H7 (cell line): ENCODE results near the gene CACNG3. TPM values are rescaled to one million over a fixed set of nuclear protein-coding genes. Genes with fewer than 3 reads are reported as not detected.

Source experiments
- DNase-seq: peaks from one replicate; pipeline ENCODE4 v3.0.0; 2012
- H3K27me3 ChIP-seq: 2 replicates; pipeline ENCODE4 v1.6.0; 2011; ENCODE audit warnings: mild to moderate bottlenecking, low read length; ENCODE audit not compliant: control insufficient read depth, insufficient read depth
- H3K36me3 ChIP-seq: replicated peaks from 2 replicates; pipeline ENCODE4 v1.5.1; 2011; ENCODE audit warnings: low read length; ENCODE audit not compliant: control insufficient read depth, insufficient read depth
- H3K4me3 ChIP-seq: 2 replicates; pipeline ENCODE4 v1.5.1; 2011; ENCODE audit warnings: low read depth, mild to moderate bottlenecking, control low read depth, low read length, moderate library complexity; ENCODE audit not compliant: insufficient read depth
- total RNA-seq: library from RNA; depleted of rRNA; stranded (reverse); fragments of >200 nt; shearing (Covaris generic); gene quantifications from 2 replicates; pipeline ENCODE4 v1.2.3, GENCODE V29; 2014

The CACNG3 gene
- total RNA-seq, 1 experiment from 2014 or later, result not detected

GRCh38 chr16:24360936-24361335 is 104.8 kb downstream of the CACNG3 start:
- no peak for DNase-seq

GRCh38 chr16:24364596-24364995 is 108.5 kb downstream of the CACNG3 start:
- H3K4me3 ChIP-seq, result no peak overlapping the region
- H3K27me3 ChIP-seq, result no peaks in the 10 kb centered on the region; the same call in 1 of the 2 replicates
- H3K36me3 ChIP-seq, result no peaks in the 10 kb centered on the region
- no peak for DNase-seq

More at GRCh38 chr16:24360936-24361335, 104.8 kb downstream of the CACNG3 start:
- H3K4me3 ChIP-seq, result no peak overlapping the region
- H3K36me3 ChIP-seq, result no peaks in the 10 kb centered on the region
- no peaks in the 10 kb centered on the region; the same call in 1 of the 2 replicates for H3K27me3 ChIP-seq

GRCh38 chr16:24367186-24367710 is 111.1 kb downstream of the CACNG3 start:
- Histone ChIP-seq H3K27me3 (no peaks in the 10 kb centered on the region), H3K4me3 (no peak overlapping the region), H3K36me3 (no peaks in the 10 kb centered on the region)
- no peak for DNase-seq

GRCh38 chr16:24372824-24373223 is 116.7 kb downstream of the CACNG3 start:
- no peaks in the 10 kb centered on the region for H3K27me3 ChIP-seq
- no peaks in the 10 kb centered on the region for H3K36me3 ChIP-seq
- no peak overlapping the region for H3K4me3 ChIP-seq

GRCh38 chr16:24378999-24379398 is 122.9 kb downstream of the CACNG3 start:
- Histone ChIP-seq H3K4me3 (no peak overlapping the region), H3K36me3 (no peaks in the 10 kb centered on the region), H3K27me3 (peaks cover 2% of the 10 kb centered on the region; the same call in 1 of the 2 replicates)
- DNase-seq, result no peak

More at GRCh38 chr16:24372824-24373223, 116.7 kb downstream of the CACNG3 start:
- no peak for DNase-seq

GRCh38 chr16:24381470-24382118 is 125.5 kb downstream of the CACNG3 start:
- peaks cover 2% of the 10 kb centered on the region; the same call in 1 of the 2 replicates for H3K27me3 ChIP-seq
- H3K4me3 ChIP-seq, result no peak overlapping the region
- no peak for DNase-seq
- no peaks in the 10 kb centered on the region for H3K36me3 ChIP-seq

GRCh38 chr16:24382762-24383407 is 126.8 kb downstream of the CACNG3 start:
- DNase-seq, result peak; percentile 40
- Histone ChIP-seq H3K36me3 (no peaks in the 10 kb centered on the region), H3K4me3 (no peak overlapping the region), H3K27me3 (peaks cover 2% of the 10 kb centered on the region; the same call in 1 of the 2 replicates)

GRCh38 chr16:24394341-24394740 is 138.2 kb downstream of the CACNG3 start:
- no peak for DNase-seq
- Histone ChIP-seq H3K36me3 (no peaks in the 10 kb centered on the region), H3K4me3 (no peak overlapping the region), H3K27me3 (no peaks in the 10 kb centered on the region)

- H3K4me3 ChIP-seq, result no peak overlapping the region
- no peaks in the 10 kb centered on the region for H3K36me3 ChIP-seq
- DNase-seq, result no peak
- H3K27me3 ChIP-seq, result no peaks in the 10 kb centered on the region
These were observed 140.5 kb downstream of the CACNG3 start for GRCh38 chr16:24396350-24397271.

GRCh38 chr16:24409045-24409444 is 152.9 kb downstream of the CACNG3 start:
- H3K27me3 ChIP-seq, result no peaks in the 10 kb centered on the region
- H3K36me3 ChIP-seq, result no peaks in the 10 kb centered on the region
- no peak overlapping the region for H3K4me3 ChIP-seq
- DNase-seq, result peak; percentile 65
